ENCODE measurements around the gene PARD6G. TPM values are rescaled to one million over a fixed set of nuclear protein-coding genes. Genes with fewer than 3 reads are reported as not detected.

Gene PARD6G
- total and polyA plus RNA-seq, 10 of the 15 experiments (the other 5 are each of a cell fraction or from before 2014, with no cell fraction given): 0.20 to 2.0 (median 0.60) TPM

DNA sequence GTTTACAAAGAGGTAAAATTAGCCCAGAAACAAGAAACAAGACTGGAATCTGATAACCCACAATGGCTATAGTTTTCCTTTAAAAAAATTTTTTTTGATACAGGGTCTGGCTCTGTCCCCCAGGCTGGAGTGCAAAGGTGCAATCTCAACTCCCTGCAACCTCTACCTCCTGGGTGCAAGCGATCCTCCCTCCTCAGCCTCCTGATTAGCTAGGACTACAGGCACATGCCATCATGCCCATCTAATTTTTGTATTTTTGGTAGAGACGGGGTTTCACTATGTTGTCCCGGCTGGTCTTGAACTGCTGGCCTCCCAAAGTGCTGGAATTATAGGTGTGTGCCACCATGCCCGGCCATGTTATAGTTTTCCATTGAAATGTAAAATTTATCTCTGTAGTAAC, 12.3 kb upstream of the PARD6G start (continued):
- TF ChIP-seq, protein P1, sequence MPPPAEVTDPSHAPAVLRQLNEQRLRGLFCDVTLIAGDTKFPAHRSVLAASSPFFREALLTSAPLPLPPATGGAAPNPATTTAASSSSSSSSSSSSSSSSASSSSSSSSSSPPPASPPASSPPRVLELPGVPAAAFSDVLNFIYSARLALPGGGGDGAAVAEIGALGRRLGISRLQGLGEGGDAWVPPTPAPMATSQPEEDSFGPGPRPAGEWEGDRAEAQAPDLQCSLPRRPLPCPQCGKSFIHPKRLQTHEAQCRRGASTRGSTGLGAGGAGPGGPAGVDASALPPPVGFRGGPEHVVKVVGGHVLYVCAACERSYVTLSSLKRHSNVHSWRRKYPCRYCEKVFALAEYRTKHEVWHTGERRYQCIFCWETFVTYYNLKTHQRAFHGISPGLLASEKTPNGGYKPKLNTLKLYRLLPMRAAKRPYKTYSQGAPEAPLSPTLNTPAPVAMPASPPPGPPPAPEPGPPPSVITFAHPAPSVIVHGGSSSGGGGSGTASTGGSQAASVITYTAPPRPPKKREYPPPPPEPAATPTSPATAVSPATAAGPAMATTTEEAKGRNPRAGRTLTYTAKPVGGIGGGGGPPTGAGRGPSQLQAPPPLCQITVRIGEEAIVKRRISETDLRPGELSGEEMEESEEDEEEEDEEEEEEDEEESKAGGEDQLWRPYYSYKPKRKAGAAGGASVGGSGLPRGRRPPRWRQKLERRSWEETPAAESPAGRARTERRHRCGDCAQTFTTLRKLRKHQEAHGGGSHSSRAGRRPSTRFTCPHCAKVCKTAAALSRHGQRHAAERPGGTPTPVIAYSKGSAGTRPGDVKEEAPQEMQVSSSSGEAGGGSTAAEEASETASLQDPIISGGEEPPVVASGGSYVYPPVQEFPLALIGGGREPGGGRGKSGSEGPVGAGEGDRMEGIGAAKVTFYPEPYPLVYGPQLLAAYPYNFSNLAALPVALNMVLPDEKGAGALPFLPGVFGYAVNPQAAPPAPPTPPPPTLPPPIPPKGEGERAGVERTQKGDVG (CRISPR knock-in tag; IDR thresholded peaks at IDR 0.05): no peak
- no peak for TF ChIP-seq TAF1 (IDR thresholded peaks at IDR 0.05; ENCODE audit: borderline replicate concordance, low read depth, low read length)
- no peak for TF ChIP-seq HDAC6 (IDR thresholded peaks at IDR 0.05; ENCODE audit: unreplicated experiment)
- no peak for TF ChIP-seq HDGF (IDR thresholded peaks at IDR 0.05)
- no peak for TF ChIP-seq ATF7 (IDR thresholded peaks at IDR 0.05; ENCODE audit: low read depth)
- no peak for TF ChIP-seq EED (IDR thresholded peaks at IDR 0.05; ENCODE audit: low read depth)
- TF ChIP-seq, protein P2, sequence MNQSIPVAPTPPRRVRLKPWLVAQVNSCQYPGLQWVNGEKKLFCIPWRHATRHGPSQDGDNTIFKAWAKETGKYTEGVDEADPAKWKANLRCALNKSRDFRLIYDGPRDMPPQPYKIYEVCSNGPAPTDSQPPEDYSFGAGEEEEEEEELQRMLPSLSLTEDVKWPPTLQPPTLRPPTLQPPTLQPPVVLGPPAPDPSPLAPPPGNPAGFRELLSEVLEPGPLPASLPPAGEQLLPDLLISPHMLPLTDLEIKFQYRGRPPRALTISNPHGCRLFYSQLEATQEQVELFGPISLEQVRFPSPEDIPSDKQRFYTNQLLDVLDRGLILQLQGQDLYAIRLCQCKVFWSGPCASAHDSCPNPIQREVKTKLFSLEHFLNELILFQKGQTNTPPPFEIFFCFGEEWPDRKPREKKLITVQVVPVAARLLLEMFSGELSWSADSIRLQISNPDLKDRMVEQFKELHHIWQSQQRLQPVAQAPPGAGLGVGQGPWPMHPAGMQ (IDR thresholded peaks at IDR 0.05; ENCODE audit: borderline replicate concordance): no peak
- no peak for TF ChIP-seq YY1 (IDR thresholded peaks at IDR 0.05; ENCODE audit: low read depth, low read length)
- no peak for TF ChIP-seq PML (IDR thresholded peaks at IDR 0.05; ENCODE audit: low read length)

DNA sequence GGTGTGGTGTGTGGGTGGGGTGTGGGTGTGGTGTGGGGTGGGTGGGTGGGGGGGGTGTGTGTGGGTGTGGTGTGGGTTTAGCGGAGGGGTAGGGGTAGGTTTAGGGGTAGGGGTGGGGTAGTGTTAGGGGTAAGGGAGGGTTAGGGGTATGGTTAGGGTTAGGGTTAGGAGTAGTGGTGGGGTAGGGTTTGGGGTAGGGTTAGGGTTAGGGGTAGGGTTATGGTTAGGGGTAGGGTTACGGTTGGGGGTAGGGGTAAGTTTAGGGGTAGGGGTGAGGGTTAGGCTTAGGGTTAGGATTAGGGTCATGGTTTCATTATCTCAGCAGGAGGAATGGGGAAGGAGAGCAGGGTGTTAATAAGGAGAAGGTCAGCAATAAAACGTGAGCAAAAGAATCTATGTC, 11.3 kb upstream of the PARD6G start:
- no peaks in the 10 kb centered on the region for H3K79me2 ChIP-seq (ENCODE audit: control insufficient read depth, insufficient read depth, low read length)
- no peaks in the 10 kb centered on the region for H3K27me3 ChIP-seq (replicated peaks in 1 of 2; ENCODE audit: control insufficient read depth in 2 of 2, insufficient read depth in 2 of 2, low read length in 1 of 2)
- BruUV-seq (replicated peaks): no TSS peak
- in situ Hi-C loops (cut with MboI) (no loop called here), intact Hi-C loops (cut with micrococcal nuclease; ENCODE audit: unreplicated experiment) (no loop called here)
- DNase-seq (ENCODE audit: low read depth, low spot score): no peak
- 50% methylated on average over 2 of the region's 3 CpGs for WGBS (ENCODE audit: insufficient coverage, insufficient replicate concordance, low lambda C conversion rate, missing lambda C conversion rate)
- FAIRE-seq: no peak
- H3K27ac ChIP-seq (ENCODE audit: control insufficient read depth, insufficient read depth): no peak overlapping the region
- no peak overlapping the region for H2AFZ ChIP-seq (ENCODE audit: control insufficient read depth, low read depth, low read length)
- ChIA-PET POLR2A (no interaction called here), RAD21 (ENCODE audit: unreplicated experiment) (interaction anchor here (0.7 to 4.2 kb wide), 3 partner anchors 88 to 100 kb away, joined by 4 to 19 read pairs (median 5); no protein-coding TSS in a partner anchor), SMC1A (ENCODE audit: uncharacterized antibody, unreplicated experiment) (interaction anchor here (0.5 to 4.2 kb wide), 7 partner anchors 56 to 101 kb away, joined by 3 to 34 read pairs (median 4); no protein-coding TSS in a partner anchor), CTCF (interaction anchor here (0.6 to 5.0 kb wide), 4 partner anchors 44 to 101 kb away, joined by 3 to 75 read pairs (median 29); no protein-coding TSS in a partner anchor)
- H3K9ac ChIP-seq (ENCODE audit: control insufficient read depth, insufficient read depth, low read length): no peak overlapping the region
- H3K9me3 ChIP-seq (replicated peaks; ENCODE audit: control insufficient read depth, insufficient read depth, low read length): no peaks in the 10 kb centered on the region; the same call in 2 of the 3 replicates
- no peaks in the 10 kb centered on the region for H3K36me3 ChIP-seq (ENCODE audit: control insufficient read depth in 2 of 2, insufficient read depth in 2 of 2, low read length in 1 of 2)
- H3K4me2 ChIP-seq (ENCODE audit: control insufficient read depth, insufficient read depth): no peak overlapping the region
- no peaks in the 10 kb centered on the region for H4K20me1 ChIP-seq (ENCODE audit: control insufficient read depth, insufficient read depth)
- no peak overlapping the region for H3K4me3 ChIP-seq
- no peak for ATAC-seq
- no peaks in the 10 kb centered on the region for H3K4me1 ChIP-seq (ENCODE audit: control insufficient read depth, insufficient read depth, low read length)
- TF ChIP-seq, protein P3, sequence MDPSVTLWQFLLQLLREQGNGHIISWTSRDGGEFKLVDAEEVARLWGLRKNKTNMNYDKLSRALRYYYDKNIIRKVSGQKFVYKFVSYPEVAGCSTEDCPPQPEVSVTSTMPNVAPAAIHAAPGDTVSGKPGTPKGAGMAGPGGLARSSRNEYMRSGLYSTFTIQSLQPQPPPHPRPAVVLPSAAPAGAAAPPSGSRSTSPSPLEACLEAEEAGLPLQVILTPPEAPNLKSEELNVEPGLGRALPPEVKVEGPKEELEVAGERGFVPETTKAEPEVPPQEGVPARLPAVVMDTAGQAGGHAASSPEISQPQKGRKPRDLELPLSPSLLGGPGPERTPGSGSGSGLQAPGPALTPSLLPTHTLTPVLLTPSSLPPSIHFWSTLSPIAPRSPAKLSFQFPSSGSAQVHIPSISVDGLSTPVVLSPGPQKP (IDR thresholded peaks at IDR 0.05; ENCODE audit: low read depth, low read length): no peak
- TF ChIP-seq, protein P4, sequence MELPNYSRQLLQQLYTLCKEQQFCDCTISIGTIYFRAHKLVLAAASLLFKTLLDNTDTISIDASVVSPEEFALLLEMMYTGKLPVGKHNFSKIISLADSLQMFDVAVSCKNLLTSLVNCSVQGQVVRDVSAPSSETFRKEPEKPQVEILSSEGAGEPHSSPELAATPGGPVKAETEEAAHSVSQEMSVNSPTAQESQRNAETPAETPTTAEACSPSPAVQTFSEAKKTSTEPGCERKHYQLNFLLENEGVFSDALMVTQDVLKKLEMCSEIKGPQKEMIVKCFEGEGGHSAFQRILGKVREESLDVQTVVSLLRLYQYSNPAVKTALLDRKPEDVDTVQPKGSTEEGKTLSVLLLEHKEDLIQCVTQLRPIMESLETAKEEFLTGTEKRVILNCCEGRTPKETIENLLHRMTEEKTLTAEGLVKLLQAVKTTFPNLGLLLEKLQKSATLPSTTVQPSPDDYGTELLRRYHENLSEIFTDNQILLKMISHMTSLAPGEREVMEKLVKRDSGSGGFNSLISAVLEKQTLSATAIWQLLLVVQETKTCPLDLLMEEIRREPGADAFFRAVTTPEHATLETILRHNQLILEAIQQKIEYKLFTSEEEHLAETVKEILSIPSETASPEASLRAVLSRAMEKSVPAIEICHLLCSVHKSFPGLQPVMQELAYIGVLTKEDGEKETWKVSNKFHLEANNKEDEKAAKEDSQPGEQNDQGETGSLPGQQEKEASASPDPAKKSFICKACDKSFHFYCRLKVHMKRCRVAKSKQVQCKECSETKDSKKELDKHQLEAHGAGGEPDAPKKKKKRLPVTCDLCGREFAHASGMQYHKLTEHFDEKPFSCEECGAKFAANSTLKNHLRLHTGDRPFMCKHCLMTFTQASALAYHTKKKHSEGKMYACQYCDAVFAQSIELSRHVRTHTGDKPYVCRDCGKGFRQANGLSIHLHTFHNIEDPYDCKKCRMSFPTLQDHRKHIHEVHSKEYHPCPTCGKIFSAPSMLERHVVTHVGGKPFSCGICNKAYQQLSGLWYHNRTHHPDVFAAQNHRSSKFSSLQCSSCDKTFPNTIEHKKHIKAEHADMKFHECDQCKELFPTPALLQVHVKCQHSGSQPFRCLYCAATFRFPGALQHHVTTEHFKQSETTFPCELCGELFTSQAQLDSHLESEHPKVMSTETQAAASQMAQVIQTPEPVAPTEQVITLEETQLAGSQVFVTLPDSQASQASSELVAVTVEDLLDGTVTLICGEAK (IDR thresholded peaks at IDR 0.05; ENCODE audit: borderline replicate concordance): no peak
- TF ChIP-seq ZNF217 (IDR thresholded peaks at IDR 0.05) (no peak), MXI1 (IDR thresholded peaks at IDR 0.05; ENCODE audit: low read depth, low read length) (no peak), RELA (IDR thresholded peaks at IDR 0.05; ENCODE audit: borderline replicate concordance, partially characterized antibody) (no peak)

All from GM12878 (cell line).